Measurements from ENCODE around the gene NCAM1. TPM values are rescaled to one million over a fixed set of nuclear protein-coding genes. Genes with fewer than 3 reads are reported as not detected.
A peak's percentile ranks its signal among the peaks of the same experiment; 100 is the strongest.
"Not testable (repeated sequence)": the region's sequence is repeated elsewhere in the genome, so short reads cannot be mapped to it uniquely, and the experiment has no call there.

NCAM1 gene
- total RNA-seq, result 100 to 1,000 TPM in 6 of 9 donors, 10 to 100 TPM in 3; 59.5 to 181 (median 158) TPM
- polyA plus RNA-seq, result 10 to 100 TPM; 38.7 to 88.0 (median 69.7) TPM
- long read RNA-seq, donor 1, partial matches to known transcripts, result 0 of 1 reads
- long read RNA-seq, donor 1, other reads (novel, unspliced or antisense), result 0 of 1 reads
- long read RNA-seq, donor 2, partial matches to known transcripts, result 0 of 4 reads
- long read RNA-seq, donor 2, other reads (novel, unspliced or antisense), result 0 of 4 reads
- long read RNA-seq, donor 3, partial matches to known transcripts, result 0 of 3 reads
- long read RNA-seq, donor 3, other reads (novel, unspliced or antisense), result 0 of 3 reads
- long read RNA-seq, donor 4, partial matches to known transcripts, result 3 of 16 reads
- long read RNA-seq, donor 4, other reads (novel, unspliced or antisense), result 13 of 16 reads
- long read RNA-seq, donor 5, partial matches to known transcripts, result 30 of 59 reads
- long read RNA-seq, donor 5, other reads (novel, unspliced or antisense), result 29 of 59 reads
- long read RNA-seq, donor 6, partial matches to known transcripts, result 5 of 22 reads
- long read RNA-seq, donor 6, other reads (novel, unspliced or antisense), result 17 of 22 reads
- long read RNA-seq, donor 7, transcript NCAM1-216 (3 exons, 560 nt), result major isoform, 6 of 6 reads
- long read RNA-seq, donor 7, partial matches to known transcripts, result 0 of 6 reads
- long read RNA-seq, donor 7, other reads (novel, unspliced or antisense), result 0 of 6 reads
- long read RNA-seq, donor 8, partial matches to known transcripts, result 0 of 3 reads
- long read RNA-seq, donor 8, other reads (novel, unspliced or antisense), result 0 of 3 reads
- long read RNA-seq, donor 9, partial matches to known transcripts, result 0 of 1 reads
- long read RNA-seq, donor 9, other reads (novel, unspliced or antisense), result 0 of 1 reads
- long read RNA-seq, donor 10, partial matches to known transcripts, result 0 of 2 reads
- long read RNA-seq, donor 10, other reads (novel, unspliced or antisense), result 0 of 2 reads

GRCh38 chr11:112961146-112961668 is at the start of gene NCAM1:
Gene NCAM1, plus strand, starts transcription at chr11:112961420.
- Histone ChIP-seq H3K27ac (peak within 1 kb of the TSS in 3 of 5 donors; percentile 61 to 67 (median 63)), H3K4me3 (peak within 1 kb of the TSS; percentile 22 to 67 (median 34)), H3K4me1 (replicated peaks in 1 of 2) (peaks cover 0 to 3% of the 10 kb centered on the region in 2 donors), H3K27me3 (peaks cover 6% of the 10 kb centered on the region), H3K9me3 (replicated peaks in 1 of 3) (no peaks in the 10 kb centered on the region), H3K36me3 (replicated peaks in 1 of 2) (no peaks in the 10 kb centered on the region)
- DNase-seq, result peak; percentile 80 to 96 (median 89)
- TF ChIP-seq POLR2A (IDR thresholded peaks at IDR 0.05), result peak in 1 of 2 donors; percentile 64
- no peak for TF ChIP-seq CTCF (IDR thresholded peaks at IDR 0.05)
- intact Hi-C loops (cut with DNase I), result no loop called here
- 0 to 1% (median 0%) methylated on average over 14 to 28 of the region's 28 CpGs for WGBS, 4 donors

GRCh38 chr11:112922606-112923005 is 38.6 kb upstream of the NCAM1 start:
- Histone ChIP-seq H3K27me3 (no peaks in the 10 kb centered on the region), H3K36me3 (replicated peaks in 1 of 2) (no peaks in the 10 kb centered on the region), H3K27ac (no peak overlapping the region), H3K9me3 (replicated peaks in 1 of 3) (no peaks in the 10 kb centered on the region), H3K4me3 (no peak overlapping the region), H3K4me1 (replicated peaks in 1 of 2) (no peaks in the 10 kb centered on the region)
- no peak for TF ChIP-seq POLR2A (IDR thresholded peaks at IDR 0.05)
- TF ChIP-seq CTCF (IDR thresholded peaks at IDR 0.05), result no peak
- no peak for DNase-seq
- intact Hi-C loops (cut with DNase I), result no loop called here
- 60 to 76% (median 71%) methylated on average over 2 of the region's 2 CpGs for WGBS, 4 donors

- H3K27ac ChIP-seq; H3K36me3 ChIP-seq (replicated peaks in 1 of 2); intact Hi-C loops (cut with DNase I); H3K4me3 ChIP-seq; H3K4me1 ChIP-seq (replicated peaks in 1 of 2); DNase-seq; H3K9me3 ChIP-seq (replicated peaks in 1 of 3); H3K27me3 ChIP-seq: not testable (repeated sequence)
- 80 to 85% (median 85%) methylated on average over 5 to 6 of the region's 6 CpGs for WGBS, 4 donors
These were observed 36.4 kb upstream of the NCAM1 start for GRCh38 chr11:112924836-112925235.

GRCh38 chr11:112925516-112926310 is 35.5 kb upstream of the NCAM1 start:
- no peak for TF ChIP-seq POLR2A (IDR thresholded peaks at IDR 0.05)
- TF ChIP-seq CTCF (IDR thresholded peaks at IDR 0.05), result no peak
- WGBS, 4 donors, result 62 to 67% (median 64%) methylated on average over 10 of the region's 10 CpGs

More at GRCh38 chr11:112925516-112926310, 35.5 kb upstream of the NCAM1 start:
- Histone ChIP-seq H3K27me3 (no peaks in the 10 kb centered on the region), H3K36me3 (replicated peaks in 1 of 2) (no peaks in the 10 kb centered on the region), H3K4me3 (no peak overlapping the region), H3K4me1 (replicated peaks in 1 of 2) (no peaks in the 10 kb centered on the region), H3K9me3 (replicated peaks in 1 of 3) (no peaks in the 10 kb centered on the region), H3K27ac (peak overlapping the region in 1 of 5 donors; percentile 22)
- peak in 3 of 7 donors; percentile 12 to 22 (median 17) for DNase-seq
- intact Hi-C loops (cut with DNase I), result no loop called here
